OCI-M2 (cell line): Measurements from ENCODE around the gene L1TD1.
"Not testable (repeated sequence)": the region's sequence is repeated elsewhere in the genome, so short reads cannot be mapped to it uniquely, and the experiment has no call there.

Experiments used
- DNase-seq: peaks from one replicate; lab custom pipeline; 2025; ENCODE audit not compliant: unreplicated experiment; lab: John Stamatoyannopoulos, UW

L1TD1 gene

GRCh38 chr1:62235576-62235975, 40.9 kb downstream of the L1TD1 start:
- no peak for DNase-seq

GRCh38 chr1:62237361-62237760, 42.7 kb downstream of the L1TD1 start:
- no peak for DNase-seq

- no peak for DNase-seq
Measured at GRCh38 chr1:62237950-62238374, 43.3 kb downstream of the L1TD1 start.

GRCh38 chr1:62238507-62238906, 43.9 kb downstream of the L1TD1 start:
- DNase-seq = no peak

GRCh38 chr1:62239652-62240403, 45.2 kb downstream of the L1TD1 start:
- not testable (repeated sequence) for DNase-seq

- no peak for DNase-seq
Measured at GRCh38 chr1:62240651-62241370, 46.2 kb downstream of the L1TD1 start.

GRCh38 chr1:62241371-62242131, 46.9 kb downstream of the L1TD1 start:
- DNase-seq = no peak

- DNase-seq = not testable (repeated sequence)
Measured at GRCh38 chr1:62244380-62244779, 49.7 kb downstream of the L1TD1 start.

- DNase-seq = no peak
Measured at GRCh38 chr1:62245201-62245600, 50.6 kb downstream of the L1TD1 start.

- DNase-seq = no peak
Measured at GRCh38 chr1:62247391-62248168, 52.9 kb downstream of the L1TD1 start.

- DNase-seq = no peak
Measured at GRCh38 chr1:62250126-62250726, 55.6 kb downstream of the L1TD1 start.

GRCh38 chr1:62259551-62259950, 64.9 kb downstream of the L1TD1 start:
- no peak for DNase-seq

- no peak for DNase-seq
Measured at GRCh38 chr1:62260688-62261087, 66.0 kb downstream of the L1TD1 start.
